GM19463 (cell line): ENCODE results near the gene BTN3A1.
"Not testable (repeated sequence)": the region's sequence is repeated elsewhere in the genome, so short reads cannot be mapped to it uniquely, and the experiment has no call there.

Experiments
- ATAC-seq: cut with Tn5 transposase; IDR thresholded peaks from one replicate; pipeline ENCODE4 v1.9.1; 2021; ENCODE audit warnings: mild to moderate bottlenecking, moderate library complexity; ENCODE audit not compliant: unreplicated experiment

The BTN3A1 gene

DNA sequence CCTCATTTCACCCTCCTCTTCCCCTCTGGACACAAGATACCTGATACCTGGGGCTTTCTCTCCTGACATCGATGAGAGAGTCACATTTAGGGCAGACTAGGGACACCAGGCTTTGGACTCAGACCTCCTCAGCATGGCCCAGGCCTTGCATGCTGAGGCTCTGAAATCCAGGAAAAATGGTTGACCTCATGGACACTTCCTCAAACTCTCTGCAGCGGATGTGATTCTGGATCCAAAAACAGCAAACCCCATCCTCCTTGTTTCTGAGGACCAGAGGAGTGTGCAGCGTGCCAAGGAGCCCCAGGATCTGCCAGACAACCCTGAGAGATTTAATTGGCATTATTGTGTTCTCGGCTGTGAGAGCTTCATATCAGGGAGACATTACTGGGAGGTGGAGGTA lies 10.9 kb downstream of the BTN3A1 start:
- ATAC-seq: no peak

DNA sequence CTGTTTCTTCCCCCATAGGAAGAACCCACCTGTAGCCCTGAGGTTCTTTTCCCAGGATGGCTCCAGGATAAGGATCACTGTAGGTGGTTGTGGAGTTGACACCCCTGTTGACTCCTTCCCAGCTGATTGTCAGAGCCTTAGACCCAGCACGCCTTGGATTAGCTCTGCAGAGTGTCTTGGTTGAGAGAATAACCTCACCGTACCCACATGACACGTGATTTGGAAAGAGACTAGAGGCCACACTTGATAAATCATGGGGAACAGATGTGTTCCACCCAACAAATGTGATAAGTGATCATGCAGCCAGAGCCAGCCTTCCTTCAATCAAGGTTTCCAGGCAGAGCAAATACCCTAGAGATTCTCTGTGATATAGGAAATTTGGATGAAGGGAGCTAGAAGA lies 12.2 kb downstream of the BTN3A1 start:
- no peak for ATAC-seq

DNA sequence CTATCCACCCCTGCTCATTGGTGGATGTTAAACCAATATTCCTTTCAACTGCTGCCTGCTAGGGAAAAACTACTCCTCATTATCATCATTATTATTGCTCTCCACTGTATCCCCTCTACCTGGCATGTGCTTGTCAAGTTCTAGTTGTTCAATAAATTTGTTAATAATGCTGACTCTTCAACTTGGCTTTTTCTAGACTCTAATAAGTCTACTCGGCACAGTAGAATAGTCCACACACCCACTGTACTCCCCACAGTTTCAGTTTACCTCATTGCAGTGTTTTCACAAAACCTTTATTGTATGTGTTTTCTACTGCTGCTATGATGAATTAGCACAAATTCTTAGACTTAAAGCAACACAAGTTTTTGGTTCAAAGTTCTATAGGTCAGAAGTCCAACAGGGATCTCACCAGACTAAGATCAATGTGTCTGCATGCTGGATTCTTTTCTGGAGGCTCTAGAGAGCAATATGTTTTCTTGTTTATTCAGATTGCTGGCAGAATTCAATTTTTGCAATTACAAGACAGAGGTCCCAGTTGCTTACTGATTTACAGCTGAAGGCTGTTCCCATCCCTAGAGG lies 13.1 kb downstream of the BTN3A1 start:
- ATAC-seq: no peak

DNA sequence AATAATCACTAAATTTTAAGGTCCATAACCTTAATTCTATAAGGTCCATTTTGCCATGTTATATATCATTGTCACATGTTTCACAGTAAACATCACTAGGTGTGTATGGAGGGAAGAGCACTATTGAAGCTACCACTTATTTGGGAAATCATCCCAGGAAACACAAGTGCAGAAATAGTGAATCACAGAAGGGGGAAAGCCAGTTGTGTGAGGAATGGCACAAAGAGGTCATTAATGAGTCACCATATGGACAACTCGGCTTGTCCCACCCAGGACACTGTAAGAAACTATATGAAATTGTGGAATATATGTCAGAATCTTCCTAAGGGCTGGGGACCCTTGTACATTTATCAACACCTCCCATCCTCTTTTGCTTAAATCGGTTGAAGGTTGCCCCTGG lies 13.7 kb downstream of the BTN3A1 start:
- no peak for ATAC-seq

DNA sequence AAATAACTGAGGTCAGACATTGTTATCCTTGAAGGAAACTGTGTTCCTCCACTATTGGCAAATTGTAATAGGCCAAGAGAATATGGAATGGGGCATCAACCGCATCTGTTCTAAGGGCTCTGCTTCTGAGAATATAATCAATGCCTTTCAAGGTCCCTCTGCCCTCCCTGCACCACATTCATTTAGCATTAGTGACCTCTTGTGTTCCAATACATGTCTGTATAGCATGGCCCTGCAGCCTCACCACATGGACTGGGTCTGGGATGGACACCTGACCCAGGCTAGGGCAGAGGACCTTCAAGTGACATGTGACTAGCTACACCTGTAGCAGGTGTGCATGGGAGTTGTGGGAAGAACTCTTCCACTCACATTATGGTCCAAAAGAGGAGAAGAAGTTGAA lies 14.2 kb downstream of the BTN3A1 start:
- ATAC-seq: no peak

DNA sequence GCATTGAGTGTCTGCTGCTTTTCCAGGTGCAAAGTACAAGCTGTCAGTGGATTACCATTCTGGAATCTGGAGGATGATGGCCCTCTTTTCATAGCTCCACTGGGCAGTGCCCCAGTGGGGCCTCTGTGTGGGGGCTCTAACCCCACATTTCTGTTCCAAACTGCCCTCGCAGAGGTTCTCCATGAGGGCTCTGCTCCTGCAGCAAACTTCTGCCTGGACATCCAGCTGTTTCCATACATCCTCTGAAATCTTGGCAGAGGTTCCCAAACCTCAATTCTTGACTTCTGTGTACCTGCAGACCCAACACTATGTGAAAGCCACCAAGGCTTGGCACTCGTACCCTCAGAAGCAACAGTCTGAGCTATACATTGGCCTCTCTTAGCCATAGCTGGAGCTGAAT lies 16.0 kb downstream of the BTN3A1 start:
- ATAC-seq: not testable (repeated sequence)

DNA sequence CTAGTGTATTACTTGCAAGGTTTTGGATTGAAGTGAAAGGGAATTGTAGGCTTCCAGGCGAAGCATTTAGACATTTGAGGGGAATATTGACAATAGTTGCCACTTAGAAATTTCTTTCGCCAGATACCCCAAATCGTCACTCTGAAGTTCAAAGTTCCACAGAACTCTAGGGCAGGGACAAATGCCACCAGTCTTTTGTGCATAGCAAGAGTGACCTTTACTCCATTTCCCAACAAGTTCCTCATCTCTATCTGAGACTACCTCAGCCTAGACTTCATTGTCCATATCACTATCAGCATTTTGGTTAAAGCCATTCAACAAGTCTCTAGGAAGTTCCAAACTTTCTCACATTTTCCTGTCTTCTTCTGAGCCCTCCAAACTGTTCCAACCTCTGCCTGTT lies 16.7 kb downstream of the BTN3A1 start:
- ATAC-seq: not testable (repeated sequence)

DNA sequence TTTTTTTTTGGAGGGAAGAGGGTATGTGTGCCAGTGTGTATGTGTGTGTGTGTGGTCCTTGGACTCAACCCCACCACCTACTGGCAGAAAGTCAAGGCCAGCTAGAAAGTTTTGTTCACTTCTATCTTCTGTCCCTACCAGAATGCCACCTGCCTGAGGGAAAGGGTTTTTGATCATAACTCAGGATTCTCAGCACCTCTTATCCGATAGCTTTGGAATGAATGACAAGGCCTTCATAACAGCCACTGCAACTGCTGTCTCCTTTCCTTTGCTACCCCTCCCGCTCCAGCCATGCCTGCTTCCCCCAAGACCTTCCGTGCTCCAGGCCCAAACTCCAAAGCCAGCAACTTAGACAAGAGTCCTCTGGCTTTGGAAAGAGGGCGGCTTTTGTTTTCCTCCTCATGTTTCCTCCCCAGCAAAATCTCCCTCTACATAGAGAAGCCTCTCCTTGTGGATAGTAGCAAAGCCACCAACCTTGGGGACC lies 18.7 kb downstream of the BTN3A1 start:
- no peak for ATAC-seq

DNA sequence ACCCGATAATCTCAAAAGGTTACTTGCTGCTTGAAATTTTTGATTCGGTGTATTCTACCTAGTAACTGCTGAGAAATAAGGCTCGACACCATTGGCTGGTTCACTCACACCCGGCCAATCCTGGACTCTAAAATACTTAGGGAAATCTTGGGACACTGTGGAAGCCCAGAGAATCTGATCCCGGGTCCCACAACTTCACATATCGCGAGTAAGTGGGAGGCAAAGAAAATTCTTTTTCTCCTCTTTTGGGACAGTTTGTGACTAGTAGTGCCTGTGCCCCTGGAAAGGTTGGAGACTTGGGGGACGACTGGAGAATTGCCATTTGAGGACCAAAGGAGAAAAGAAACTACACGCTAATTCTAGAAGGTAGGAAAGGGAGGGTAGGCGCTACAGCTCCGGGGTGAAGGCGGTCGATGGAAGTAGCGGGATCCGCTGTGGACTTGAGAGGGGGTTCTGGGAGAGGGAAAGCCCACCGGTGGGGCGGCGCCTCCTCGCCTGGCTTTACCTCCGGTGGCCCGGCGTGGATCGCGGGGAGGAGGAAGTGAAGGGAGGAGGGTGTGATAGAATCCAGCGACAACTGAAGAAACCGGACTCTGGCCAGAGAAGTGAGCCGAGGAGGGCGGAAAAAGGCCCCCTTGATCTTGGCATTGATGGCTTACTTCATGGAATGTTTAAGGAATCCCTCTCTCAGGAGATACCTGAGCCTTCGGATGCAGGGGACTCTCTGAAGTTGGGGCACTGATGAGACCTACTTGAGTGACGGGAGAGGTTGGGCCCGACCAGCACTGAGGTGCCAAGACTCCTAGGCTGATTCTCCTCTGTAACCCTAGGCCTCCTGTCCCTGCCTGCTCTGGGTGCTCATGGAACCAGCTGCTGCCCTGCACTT lies 19.4 kb downstream of the BTN3A1 start:
- ATAC-seq: peak; percentile 90

DNA sequence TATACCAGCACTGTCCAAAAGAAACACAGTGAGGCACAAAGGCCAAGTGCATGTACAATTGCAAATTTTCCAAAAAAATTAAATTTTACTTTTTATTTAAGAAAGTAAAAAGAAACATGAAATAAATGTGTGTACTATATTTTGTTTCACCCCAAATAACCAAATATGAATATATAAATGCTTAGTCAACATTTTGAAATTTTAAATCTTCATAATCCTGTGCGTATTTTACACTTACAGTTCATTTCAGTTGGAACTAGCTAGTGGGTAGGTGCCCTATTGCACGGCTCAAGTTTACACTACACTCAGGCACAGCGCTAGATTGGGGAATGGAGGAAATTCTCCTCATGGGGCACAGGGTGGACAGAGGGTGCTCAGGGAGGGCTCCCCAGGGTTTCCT lies 20.3 kb downstream of the BTN3A1 start:
- no peak for ATAC-seq

DNA sequence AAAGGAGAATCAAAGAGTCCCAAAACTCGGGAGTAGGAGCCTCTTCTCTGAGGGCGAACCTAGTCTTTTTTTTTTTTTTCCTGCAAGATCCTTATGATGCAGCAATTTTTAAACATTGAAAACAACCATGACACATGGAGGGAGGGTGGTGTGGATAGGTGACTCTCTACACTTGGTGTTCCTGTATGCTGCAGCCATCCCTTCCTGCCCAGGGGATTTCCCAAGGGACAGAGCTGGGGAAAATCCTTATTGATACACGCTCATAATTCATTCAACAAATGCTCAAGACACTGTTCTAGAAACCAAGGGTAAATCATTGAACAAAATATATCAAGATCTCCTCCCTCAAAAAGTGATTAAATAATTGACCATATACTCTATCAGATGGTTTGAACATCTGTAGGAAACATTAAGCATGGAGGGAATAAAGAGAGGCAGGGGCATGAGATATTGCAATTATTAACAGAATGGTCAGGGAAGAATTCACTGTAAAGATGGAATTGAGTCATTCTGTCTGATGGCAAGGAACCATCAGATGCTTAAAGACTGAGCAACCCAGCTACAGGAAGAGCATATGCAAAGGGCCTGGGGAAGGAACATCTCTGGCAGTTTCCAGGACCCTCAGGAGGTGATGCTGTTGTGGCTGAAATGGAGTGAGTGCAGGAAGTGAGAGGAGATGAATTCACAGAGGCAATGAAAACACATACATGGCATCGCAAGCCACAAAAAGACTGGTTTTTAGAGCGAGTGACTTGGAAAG lies 24.8 kb downstream of the BTN3A1 start:
- no peak for ATAC-seq

DNA sequence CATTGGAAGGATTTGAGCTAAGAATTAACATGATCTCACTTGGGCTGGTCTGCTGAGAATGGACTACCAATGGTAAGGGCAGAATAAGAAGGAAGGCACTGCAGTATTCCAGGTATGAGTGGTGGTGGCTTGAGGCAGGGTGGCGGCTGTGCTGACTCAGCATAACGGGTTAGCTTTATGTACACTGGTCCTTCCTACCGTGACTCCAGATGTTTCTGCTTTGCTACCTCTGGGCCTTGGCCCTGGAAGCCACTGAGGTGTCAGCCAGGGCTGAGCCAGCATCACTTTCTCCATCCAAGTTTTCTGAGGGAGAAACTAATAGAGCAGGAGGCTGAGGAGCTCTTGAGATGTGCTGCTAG lies 25.4 kb downstream of the BTN3A1 start:
- ATAC-seq: no peak

DNA sequence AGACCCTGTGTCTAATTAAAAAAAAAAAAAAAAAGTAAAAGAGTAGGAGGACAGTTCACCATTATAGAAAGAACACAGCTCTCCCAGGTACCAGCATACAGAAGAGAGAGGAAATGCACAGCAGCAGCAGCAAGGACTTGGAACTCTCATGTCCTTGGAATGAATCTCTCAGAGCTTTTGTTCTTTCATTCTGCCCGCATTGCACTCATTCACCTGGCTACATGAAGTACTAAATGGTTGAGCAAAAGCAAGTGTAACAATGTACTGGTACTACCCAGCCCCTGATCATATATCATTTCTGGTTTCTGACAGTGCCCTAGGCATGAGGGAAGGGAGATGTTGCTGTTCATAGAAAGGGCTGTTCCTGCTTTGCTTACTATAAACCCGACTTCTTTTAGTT lies 26.1 kb downstream of the BTN3A1 start:
- no peak for ATAC-seq

DNA sequence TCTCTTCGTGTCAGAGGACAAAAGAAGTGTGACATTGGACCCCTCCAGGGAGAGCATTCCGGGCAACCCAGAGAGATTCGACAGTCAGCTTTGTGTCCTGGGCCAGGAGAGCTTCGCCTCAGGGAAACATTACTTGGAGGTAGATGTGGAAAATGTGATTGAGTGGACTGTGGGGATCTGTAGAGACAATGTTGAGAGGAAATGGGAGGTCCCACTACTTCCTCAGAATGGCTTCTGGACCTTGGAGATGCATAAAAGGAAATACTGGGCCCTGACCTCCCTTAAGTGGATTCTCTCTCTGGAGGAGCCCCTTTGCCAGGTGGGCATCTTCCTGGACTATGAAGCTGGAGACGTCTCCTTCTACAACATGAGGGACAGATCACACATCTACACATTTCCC lies 28.7 kb downstream of the BTN3A1 start:
- ATAC-seq: no peak

DNA sequence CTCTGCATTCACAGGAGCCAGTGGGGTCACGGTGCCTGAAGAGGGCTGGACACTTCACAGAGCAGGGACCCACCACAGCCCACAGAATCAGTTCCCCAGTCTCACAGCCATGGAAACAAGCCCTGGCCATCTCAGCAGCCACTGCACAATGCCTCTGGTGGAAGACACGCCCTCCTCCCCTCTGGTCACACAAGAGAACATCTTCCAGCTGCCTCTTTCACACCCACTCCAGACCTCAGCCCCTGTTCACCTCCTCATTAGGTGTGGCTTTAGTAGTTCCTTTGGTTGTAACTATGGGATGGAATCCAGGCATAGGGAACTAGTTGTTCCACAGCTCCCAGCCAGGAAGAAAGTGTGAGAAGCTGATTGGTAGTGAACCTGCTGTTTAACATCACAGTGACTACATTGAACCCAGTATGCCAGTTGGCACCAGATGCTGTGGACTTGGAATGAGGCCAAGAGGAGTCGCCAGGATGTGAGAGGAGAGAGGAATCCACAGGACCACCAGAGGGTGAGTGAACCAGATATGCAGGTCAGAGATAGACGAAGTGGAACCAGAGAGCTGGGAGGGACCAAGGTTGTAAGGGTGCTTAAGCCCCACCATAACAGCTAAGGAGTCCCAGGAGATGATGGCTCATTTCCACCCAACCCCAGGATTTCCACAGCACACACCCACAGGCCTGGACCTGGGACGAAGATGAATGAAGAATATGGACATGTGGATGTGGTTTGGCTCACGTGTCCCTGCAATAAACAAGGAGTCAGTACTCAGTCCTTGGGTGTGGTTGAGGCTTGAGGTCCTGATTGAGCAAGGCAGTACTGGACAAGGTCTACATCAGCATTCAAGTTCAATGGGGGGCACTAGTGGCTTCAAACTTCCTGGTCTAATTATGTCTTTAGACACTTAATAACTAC lies 29.4 kb downstream of the BTN3A1 start:
- ATAC-seq: no peak

DNA sequence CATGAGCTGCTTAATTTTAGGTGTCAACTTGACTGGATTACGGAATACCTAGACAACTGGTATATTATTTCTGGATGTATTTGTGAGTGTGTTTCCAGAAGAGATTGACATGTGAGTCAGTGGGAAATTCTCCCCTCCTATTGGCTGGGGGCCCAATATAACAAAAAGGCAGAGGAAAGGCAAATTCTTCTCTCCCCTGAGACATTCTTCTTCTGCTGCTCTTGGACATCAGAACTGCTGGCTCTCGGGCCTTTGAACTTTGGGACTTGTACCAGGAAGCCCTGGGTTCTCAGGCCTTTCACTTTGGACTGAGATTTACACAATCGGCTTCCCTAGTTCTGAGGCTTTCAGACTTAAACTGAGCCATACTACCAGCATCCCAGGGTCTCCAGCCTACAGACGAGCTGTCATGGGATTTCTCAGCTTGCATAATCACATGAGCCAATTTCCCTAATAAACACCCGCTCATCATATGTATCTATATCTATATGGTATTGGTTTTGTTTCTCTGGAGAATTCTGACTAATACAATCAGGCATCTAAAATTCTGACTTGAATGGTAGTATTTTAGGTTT lies 30.6 kb downstream of the BTN3A1 start:
- no peak for ATAC-seq

DNA sequence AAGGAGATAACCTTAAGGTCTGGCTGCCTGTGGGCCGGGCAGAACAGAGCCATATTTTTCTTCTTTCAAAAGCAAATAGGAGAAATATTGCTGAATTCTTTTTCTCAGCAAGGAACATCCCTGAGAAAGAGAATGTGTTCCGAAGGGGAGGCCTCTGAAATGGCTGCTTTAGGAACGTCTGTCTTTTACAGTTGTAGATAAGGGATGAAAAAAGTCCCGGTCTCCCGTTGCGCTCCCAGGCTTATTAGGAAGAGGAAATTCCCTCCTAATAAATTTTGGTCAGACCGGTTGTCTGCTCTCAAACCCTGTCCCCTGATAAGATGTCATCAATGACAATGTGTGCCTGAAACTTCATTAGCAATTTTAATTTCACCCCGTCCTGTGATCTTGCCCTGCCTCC lies 31.6 kb downstream of the BTN3A1 start:
- not testable (repeated sequence) for ATAC-seq

DNA sequence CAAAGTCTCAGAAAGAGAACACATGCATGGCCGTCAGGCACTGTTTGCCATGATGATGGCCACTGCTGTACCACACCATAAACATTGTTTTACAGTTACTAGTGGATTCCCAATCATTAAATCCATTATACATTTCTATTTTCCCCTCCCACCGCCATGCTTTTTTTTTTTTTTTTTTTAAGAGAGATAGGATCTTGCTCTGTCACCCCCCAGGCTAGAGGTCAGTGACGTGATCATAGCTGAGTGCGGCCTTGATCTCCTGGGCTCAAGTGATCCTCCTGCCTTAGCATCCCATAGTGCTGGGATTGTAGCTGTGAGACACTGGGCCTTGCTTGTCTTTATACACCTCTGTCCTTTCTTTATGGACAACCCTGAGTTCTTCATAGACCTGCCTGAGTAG lies 33.9 kb downstream of the BTN3A1 start:
- ATAC-seq: no peak

DNA sequence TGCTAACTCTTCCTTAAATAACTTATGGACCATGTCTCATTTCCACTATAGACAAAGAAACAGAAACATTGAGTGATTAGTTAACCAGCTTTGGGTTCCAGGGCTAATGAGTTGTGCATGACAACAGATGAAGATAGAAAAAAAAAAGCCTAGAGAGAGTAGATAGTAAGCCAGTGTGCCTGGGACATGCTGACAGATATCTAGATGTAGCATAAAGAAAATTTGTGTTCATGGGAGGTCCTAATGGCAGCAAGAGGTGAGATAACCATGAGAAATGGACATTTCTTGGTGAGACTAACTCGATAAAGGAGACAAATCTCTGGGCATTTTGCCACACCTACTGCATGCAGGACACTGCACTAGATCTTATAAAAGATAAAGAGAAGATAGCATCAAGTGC lies 35.5 kb downstream of the BTN3A1 start:
- no peak for ATAC-seq

DNA sequence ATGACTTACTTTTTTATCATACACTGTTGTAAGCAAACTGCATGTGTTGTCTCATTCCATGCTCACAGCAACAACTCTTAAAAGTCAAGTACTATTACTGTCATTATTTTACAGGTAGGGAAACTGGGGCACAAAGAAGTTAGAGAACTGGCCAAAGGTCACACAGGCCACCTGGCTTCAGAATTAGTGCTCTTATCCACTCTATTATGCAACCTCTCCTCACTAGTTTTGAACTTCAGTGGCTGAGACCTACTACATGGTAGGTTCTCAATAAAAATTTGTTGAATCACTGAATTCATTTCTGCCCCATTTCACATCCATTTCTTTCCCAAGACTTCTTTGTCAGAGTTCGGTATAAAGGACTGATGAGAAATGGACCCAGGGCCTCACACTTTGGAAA lies 35.9 kb downstream of the BTN3A1 start:
- ATAC-seq: no peak
